Skeletal muscle satellite cell (primary cell): Measurements from ENCODE around the gene LCN12.

Experiments used
- H3K27me3 ChIP-seq: 2 replicates; pipeline ENCODE4 v1.7.0; 2013; ENCODE audit warnings: low read length; ENCODE audit not compliant: control insufficient read depth, insufficient read depth
- H3K36me3 ChIP-seq: 2 replicates; pipeline ENCODE4 v1.7.0; 2013; ENCODE audit warnings: mild to moderate bottlenecking, control low read depth, low read length; ENCODE audit not compliant: insufficient read depth
- H3K4me1 ChIP-seq: 2 replicates; pipeline ENCODE4 v1.7.0; 2013; ENCODE audit warnings: low read length; ENCODE audit not compliant: control insufficient read depth, insufficient read depth
- H3K4me2 ChIP-seq: 2 replicates; pipeline ENCODE4 v1.7.0; 2013; ENCODE audit warnings: mild to moderate bottlenecking, low read length
- H3K4me3 ChIP-seq: 2 replicates; pipeline ENCODE4 v1.7.0; 2013; ENCODE audit warnings: low read length
- H3K9ac ChIP-seq: 2 replicates; pipeline ENCODE4 v1.7.0; 2013; ENCODE audit warnings: mild to moderate bottlenecking, low read depth, low read length, moderate library complexity
- H3K9me3 ChIP-seq: replicated peaks from 2 replicates; pipeline ENCODE4 v1.7.0; 2013; ENCODE audit warnings: mild to moderate bottlenecking, control low read depth, low read length

The LCN12 gene

DNA sequence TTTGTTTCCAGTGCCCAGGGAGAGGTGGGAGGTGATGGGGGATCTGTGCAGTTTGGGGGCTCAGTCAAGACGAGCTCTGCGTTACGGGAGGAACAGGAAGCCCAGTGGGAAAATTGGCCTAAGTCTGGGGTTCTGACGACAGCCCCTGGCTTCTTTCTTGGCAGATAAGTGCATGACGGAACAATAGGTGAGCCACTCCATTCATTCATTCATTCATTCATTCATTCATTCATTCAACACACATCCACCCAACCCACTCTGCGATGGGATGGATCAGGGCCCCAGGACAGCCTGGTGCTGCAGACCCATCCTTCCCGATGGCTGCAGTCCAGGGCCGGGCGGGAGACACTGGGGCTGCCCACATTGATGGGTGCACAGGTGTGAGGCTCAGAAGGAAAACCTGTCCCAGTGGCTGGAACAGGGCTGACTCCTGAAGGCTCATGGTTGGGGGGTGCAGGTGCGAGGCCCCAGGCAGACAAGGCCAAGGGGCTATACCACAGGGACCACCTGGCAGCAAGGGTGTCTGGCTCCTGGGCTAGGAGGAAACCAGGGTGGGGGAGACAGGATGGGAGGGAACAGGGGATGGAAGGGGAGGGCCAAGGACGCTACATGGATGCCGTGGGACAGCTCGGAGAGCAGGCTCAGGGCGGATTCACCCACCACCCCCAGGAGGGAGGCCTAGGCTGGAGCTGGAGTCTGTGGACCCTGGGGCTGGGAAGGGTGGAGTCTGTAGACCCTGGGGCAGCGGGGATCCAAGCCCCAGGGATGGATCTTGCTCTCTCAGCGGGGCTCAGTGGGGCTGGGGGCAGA, 28.8 kb downstream of the LCN12 start:
- H3K4me3 ChIP-seq, result no peak overlapping the region
- H3K9ac ChIP-seq, result no peak overlapping the region
- no peak overlapping the region for H3K4me2 ChIP-seq
- peaks cover 20% of the 10 kb centered on the region for H3K27me3 ChIP-seq
- no peaks in the 10 kb centered on the region for H3K36me3 ChIP-seq
- no peaks in the 10 kb centered on the region for H3K9me3 ChIP-seq
- peaks cover 26% of the 10 kb centered on the region for H3K4me1 ChIP-seq

DNA sequence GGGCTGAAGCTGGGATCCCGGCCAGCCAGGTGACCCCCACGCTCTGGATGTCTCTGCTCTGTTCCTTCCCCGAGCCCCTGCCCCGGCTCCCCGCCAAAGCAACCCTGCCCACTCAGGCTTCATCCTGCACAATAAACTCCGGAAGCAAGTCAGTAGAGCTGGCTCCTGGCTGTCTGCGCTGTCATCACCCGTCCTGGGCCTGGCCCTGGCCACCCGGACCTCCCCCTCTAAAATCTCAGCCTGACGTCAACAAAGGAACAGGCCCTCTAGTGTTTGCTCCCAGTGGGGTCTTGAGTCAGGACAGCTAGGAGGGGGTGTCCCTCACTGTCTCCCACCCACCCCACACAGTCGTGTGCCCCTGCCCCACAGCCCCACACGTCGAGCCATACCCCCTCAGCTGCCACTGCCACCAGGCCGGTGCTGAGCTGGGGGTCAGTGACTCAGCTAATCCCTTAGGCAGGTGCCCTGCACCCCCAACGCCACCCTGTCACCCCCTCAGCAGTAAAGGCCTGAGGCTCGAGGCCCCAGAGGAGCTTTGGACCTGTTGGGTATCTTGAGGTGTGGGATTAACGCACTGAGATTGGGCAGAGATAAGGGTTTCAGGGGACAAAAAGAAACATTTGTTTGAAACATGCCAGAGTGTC, 29.6 kb downstream of the LCN12 start:
- H3K4me3 ChIP-seq, result no peak overlapping the region
- H3K9ac ChIP-seq, result no peak overlapping the region
- no peak overlapping the region for H3K4me2 ChIP-seq
- H3K4me1 ChIP-seq, result peaks cover 21% of the 10 kb centered on the region
- no peaks in the 10 kb centered on the region for H3K36me3 ChIP-seq
- H3K27me3 ChIP-seq, result peaks cover 20% of the 10 kb centered on the region
- no peaks in the 10 kb centered on the region for H3K9me3 ChIP-seq

DNA sequence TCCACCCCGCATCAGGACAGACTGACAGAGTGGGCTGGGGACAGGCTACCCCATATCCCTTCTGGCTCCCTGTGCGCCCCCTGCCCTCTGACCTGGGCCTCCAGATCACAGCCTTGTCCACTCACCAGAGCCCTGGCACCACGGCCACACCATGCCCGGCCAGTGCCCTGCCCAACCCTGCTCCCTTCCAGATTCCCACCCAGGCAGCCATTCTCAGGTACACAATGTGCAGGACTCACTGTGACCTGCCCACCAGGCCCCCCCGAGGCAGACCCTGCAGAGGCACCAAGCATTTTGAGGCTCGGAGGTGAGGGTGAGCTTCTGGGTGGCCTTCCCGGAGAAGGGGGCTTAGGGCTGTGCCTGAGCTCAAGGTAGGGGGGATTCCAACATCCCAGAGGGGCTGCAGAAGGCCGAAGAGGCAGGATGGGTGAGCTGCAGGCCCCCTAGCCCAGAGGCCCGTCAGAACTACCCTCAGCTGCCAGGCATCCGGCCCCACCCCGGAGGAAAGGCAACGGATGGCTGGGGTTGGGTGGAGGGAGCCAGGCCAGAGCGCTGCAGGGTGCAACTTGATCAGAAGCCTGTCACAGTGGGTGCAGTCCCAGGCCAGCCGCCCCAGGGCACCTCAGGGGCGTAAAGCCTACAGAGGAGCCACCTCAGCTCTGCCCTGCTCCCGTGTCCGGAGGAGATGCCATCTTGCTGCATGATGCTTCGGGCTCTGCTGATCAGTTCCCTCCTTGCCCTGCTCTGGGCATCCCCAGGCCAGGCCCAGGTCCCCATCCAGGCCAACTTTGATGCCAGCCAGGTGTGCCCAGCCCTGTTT, 30.4 kb downstream of the LCN12 start, which contains the start of gene LCNL1:
Gene LCNL1 (plus strand): TSS at position 762 of the 820 bp plus-strand sequence. CDS start 594 bp downstream, outside the sequence.
- no peaks in the 10 kb centered on the region for H3K36me3 ChIP-seq
- peaks cover 20% of the 10 kb centered on the region for H3K27me3 ChIP-seq
- H3K4me3 ChIP-seq, result no peak within 1 kb of the TSS
- no peaks in the 10 kb centered on the region for H3K9me3 ChIP-seq
- peaks cover 14% of the 10 kb centered on the region for H3K4me1 ChIP-seq
- H3K9ac ChIP-seq, result no peak within 1 kb of the TSS
- no peak within 1 kb of the TSS for H3K4me2 ChIP-seq

DNA sequence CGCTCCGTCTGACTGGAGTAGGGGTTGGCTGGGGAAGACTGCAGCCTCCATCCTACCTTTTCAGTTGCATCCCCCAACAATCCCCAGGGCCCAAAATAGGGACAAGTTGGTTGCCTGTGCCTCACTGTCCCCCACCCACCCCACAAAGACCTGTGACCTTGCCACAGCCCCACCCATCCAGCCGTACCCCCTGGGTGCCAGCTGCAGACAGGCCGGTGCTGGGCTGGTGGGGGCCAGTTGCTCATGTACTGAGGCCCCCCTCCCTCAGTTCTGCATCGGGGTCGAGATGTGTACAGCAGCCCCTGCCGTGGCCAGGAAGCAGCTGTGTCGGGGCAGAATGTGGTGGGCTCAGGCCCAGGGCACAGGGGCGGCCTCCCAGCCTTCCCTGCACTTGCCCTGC, 31.1 kb downstream of the LCN12 start:
- Histone ChIP-seq H3K4me1 (peaks cover 7% of the 10 kb centered on the region), H3K9me3 (no peaks in the 10 kb centered on the region), H3K9ac (no peak overlapping the region), H3K27me3 (peaks cover 20% of the 10 kb centered on the region), H3K36me3 (no peaks in the 10 kb centered on the region), H3K4me2 (no peak overlapping the region), H3K4me3 (no peak overlapping the region)

DNA sequence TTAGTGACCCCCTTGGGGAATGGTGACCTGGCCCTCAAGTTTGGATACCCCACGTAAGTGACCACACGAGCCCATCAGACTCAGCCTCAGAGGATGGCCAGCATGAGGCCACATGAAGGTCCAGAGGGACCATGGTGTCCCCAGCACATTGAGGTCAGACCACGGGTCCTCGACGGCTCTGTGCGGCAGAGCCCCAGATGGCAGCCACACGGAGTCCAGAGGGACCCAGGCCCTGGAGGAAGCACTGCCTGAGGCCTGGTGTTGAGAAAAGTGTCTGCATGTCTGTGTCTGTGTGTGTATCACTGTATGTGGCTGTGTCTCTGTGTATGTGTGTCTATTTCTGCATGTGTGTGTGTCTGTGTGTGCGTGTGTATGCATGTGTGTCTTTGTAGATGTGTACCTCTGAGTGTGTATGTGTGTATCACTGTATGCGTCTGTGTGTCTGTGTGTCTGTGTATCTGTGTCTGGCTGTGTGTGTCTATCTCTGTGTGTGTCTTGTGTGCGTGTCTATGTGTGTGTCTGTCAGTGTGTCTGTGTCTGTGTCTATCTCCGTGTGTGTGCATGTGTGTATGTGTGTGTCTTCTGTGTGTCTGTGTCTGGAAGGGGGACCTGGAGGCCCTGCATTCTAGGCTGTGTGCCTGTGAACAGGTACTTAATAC, 31.7 kb downstream of the LCN12 start:
- Histone ChIP-seq H3K27me3 (peaks cover 20% of the 10 kb centered on the region), H3K4me2 (no peak overlapping the region), H3K9me3 (no peaks in the 10 kb centered on the region), H3K36me3 (no peaks in the 10 kb centered on the region), H3K4me3 (no peak overlapping the region), H3K9ac (no peak overlapping the region), H3K4me1 (peaks cover 6% of the 10 kb centered on the region)

DNA sequence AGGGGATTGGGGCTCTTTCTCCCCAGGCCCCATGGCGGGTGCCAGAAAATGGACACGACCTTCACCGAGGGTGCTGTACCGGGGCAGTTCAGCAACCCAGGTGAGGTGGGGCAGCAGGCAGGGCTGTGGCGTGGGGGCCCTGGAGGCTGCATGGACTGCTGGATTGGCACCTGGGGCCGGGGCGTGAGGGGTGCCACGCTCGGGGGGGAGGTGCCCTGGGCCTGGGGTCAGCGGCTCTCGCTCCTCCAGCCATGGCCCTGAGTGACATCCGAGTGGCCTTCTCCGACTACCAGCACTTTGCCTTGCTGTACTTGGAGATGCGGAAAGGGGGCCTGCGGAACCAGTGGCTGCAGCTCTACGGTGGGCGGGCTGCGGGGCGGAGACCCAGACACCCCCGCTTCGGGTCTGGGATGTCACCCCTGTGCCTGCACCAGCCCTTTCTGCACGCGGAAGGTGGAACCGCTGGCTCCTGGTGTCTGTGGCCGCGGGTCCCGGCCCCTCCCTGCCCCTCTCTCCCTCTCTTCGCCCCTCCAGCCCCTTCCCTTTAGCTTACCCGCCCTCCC, 32.5 kb downstream of the LCN12 start:
- H3K9me3 ChIP-seq, result no peaks in the 10 kb centered on the region
- no peak overlapping the region for H3K9ac ChIP-seq
- peaks cover 20% of the 10 kb centered on the region for H3K27me3 ChIP-seq
- no peak overlapping the region for H3K4me3 ChIP-seq
- H3K4me2 ChIP-seq, result no peak overlapping the region
- no peaks in the 10 kb centered on the region for H3K36me3 ChIP-seq
- peaks cover 6% of the 10 kb centered on the region for H3K4me1 ChIP-seq

DNA sequence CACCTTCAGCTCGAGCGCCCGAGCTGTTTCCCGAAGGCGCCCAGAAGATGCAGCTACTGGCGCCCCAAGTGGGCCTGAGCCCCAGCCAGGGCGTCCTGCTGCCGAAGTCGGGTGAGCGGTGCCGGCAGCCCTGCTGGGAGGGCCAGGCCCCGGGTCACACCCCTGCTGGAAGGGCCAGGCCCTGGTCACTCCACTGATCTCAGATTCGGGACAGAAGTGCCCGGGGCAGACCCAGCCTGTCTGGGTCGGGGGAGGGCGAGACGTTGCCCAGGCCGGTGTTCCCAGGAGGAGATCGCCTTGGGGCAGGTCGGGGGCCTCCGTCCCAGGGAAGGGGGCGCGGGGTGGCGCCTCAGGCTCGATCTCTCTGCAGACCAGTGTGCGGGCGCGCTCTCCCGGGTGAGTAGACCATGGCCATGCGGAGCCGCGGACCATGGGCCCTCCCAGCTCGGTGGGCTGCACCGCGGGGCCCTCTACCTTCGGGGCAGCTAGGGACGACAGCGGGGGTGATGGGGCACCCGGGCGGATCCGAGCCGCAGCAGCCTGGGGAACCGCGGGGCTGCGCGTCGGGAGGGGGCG, 33.0 kb downstream of the LCN12 start:
- Histone ChIP-seq H3K9me3 (no peaks in the 10 kb centered on the region), H3K36me3 (no peaks in the 10 kb centered on the region), H3K9ac (no peak overlapping the region), H3K4me3 (no peak overlapping the region), H3K4me2 (no peak overlapping the region), H3K27me3 (peaks cover 20% of the 10 kb centered on the region), H3K4me1 (peaks cover 6% of the 10 kb centered on the region)

DNA sequence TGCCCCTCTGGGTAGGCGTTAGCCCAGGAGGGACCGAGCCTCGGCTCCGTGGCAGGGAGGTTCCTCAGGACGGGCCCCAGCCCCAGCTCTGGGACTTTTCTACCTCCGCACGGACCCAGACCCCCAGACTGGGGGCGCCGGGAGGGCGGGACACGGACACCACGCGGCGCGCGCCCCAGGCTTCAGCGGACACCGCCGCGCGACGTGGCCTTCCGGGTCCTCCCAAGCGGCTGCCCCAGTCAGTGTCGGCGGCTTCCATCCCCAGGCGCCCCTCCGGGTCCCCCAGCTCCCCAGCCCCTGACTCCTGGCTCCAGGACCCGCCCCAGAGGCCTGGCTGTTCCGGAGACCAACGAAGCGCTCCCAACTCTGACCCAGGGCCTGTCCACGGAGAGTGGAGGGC, 33.8 kb downstream of the LCN12 start:
- Histone ChIP-seq H3K9ac (no peak overlapping the region), H3K27me3 (peaks cover 20% of the 10 kb centered on the region), H3K4me1 (peaks cover 6% of the 10 kb centered on the region), H3K9me3 (no peaks in the 10 kb centered on the region), H3K4me2 (no peak overlapping the region), H3K36me3 (no peaks in the 10 kb centered on the region), H3K4me3 (no peak overlapping the region)

DNA sequence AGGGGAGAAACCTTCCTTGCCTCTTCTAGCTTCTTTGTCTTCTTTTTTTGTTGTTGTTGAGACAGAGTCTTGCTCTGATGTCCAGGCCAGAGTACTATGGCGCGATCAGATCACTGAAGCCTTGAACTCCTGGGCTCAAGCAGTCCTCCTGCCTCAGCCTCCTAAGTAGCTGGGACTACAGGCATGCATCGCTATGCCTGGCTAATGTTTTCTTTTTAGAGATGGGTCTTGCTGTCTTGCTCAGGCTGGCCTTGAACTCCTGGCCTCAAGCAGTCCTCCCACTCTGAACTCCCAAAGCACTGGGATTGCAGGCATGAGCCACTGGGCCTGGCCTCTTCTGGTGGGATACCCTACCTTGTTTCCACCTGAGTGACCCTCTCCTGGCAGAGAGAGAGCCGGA, 36.8 kb downstream of the LCN12 start:
- peaks cover 14% of the 10 kb centered on the region for H3K27me3 ChIP-seq
- H3K9ac ChIP-seq, result no peak overlapping the region
- H3K36me3 ChIP-seq, result no peaks in the 10 kb centered on the region
- no peak overlapping the region for H3K4me3 ChIP-seq
- H3K9me3 ChIP-seq, result no peaks in the 10 kb centered on the region
- H3K4me2 ChIP-seq, result no peak overlapping the region
- H3K4me1 ChIP-seq, result peaks cover 12% of the 10 kb centered on the region

DNA sequence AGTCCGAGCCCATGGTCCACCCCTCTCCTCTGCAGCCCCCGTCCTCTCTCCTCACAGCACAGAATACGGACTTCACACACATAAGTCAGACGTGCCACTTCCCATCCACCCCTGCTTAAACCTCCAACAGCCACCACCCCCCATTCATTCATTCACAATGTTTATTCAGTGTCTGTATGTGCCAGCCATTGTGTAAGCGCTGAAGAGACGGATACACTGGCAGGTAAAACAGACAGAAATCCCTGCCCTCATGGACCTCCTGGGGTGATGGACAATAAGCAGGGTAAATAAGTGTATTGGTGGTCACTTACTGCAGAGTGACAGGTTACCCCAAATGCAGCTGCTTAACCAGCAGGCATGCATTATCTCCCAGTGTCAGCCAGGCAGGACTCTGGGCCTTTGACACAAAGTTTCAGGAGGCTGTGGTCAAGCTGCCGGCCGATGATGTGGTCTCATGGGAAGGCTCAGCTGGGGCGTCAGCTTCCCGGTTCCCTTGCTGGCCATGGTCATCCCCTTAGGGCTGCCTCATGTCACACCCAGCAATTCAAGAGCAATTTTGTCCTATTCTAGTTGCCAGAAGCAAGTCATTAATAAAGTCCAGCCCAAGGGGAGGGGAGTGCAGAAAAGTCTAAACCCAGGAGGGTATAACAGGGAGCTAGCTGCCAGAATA, 38.3 kb downstream of the LCN12 start:
- no peak overlapping the region for H3K4me2 ChIP-seq
- no peak overlapping the region for H3K9ac ChIP-seq
- no peaks in the 10 kb centered on the region for H3K9me3 ChIP-seq
- H3K4me1 ChIP-seq, result peaks cover 22% of the 10 kb centered on the region
- H3K4me3 ChIP-seq, result no peak overlapping the region
- no peaks in the 10 kb centered on the region for H3K36me3 ChIP-seq
- H3K27me3 ChIP-seq, result no peaks in the 10 kb centered on the region
